K562 (cell line): ENCODE results near the gene ATP6V0E1.
"Not testable (repeated sequence)": the region's sequence is repeated elsewhere in the genome, so short reads cannot be mapped to it uniquely, and the experiment has no call there.

Experiments used
- CHD2 ChIP-seq: IDR thresholded peaks from 2 replicates; pipeline ENCODE4 v1.6.1; 2011; ENCODE audit warnings: low read depth, low read length
- FOXK1 ChIP-seq: sonication (generic); formaldehyde crosslinking; IDR thresholded peaks from 2 replicates; pipeline ENCODE4 v1.8.0; 2022; ENCODE audit warnings: missing genetic modification reagents, mild to moderate bottlenecking, borderline replicate concordance
- HNRNPL ChIP-seq: fragments of 200-400 bp; formaldehyde crosslinking; IDR thresholded peaks from 2 replicates; pipeline ENCODE4 v1.6.1; 2017; ENCODE audit warnings: low read depth, mild to moderate bottlenecking, low read length
- STAT5B ChIP-seq: fragments of 250-450 bp; sonication (Bioruptor Pico); IDR thresholded peaks from 2 replicates; pipeline ENCODE4 v1.8.0; 2021; ENCODE audit warnings: mild to moderate bottlenecking, inconsistent platforms
- TEAD4 ChIP-seq, 2 experiments: sonication (generic) in 1 of 2; formaldehyde crosslinking in 1 of 2; IDR thresholded peaks; 2 replicates each; pipeline versions ENCODE4 v1.6.1 to v1.8.0; 2012 to 2022; ENCODE audit warnings: borderline replicate concordance in 1 of 2, inconsistent platforms in 1 of 2, low read length in 1 of 2, mild to moderate bottlenecking in 1 of 2, missing genetic modification reagents in 1 of 2
- ZNF354B ChIP-seq: fragments of 250-450 bp; sonication (Bioruptor Pico); IDR thresholded peaks from 2 replicates; pipeline ENCODE4 v1.4.0; 2020
- TF ChIP-seq, protein P1 (sequence below), 3 experiments: IDR thresholded peaks in 2 of 3; conservative IDR thresholded peaks in 1 of 3; 2 replicates each; pipeline ENCODE4 v1.5.1; 2011 to 2012; ENCODE audit warnings: low read length in 3 of 3, mild to moderate bottlenecking in 3 of 3, control low read depth in 2 of 3, improper control_type of control experiment in 1 of 3, inconsistent platforms in 1 of 3, low read depth in 1 of 3, mixed read lengths in 1 of 3, moderate library complexity in 1 of 3; ENCODE audit not compliant: insufficient read depth in 2 of 3
- TF ChIP-seq, protein P2 (sequence below): fragments of 450-650 bp; conservative IDR thresholded peaks from 2 replicates; pipeline ENCODE4 v1.6.1; 2016; ENCODE audit warnings: missing genetic modification characterization, low read depth, mild to moderate bottlenecking, control low read depth, missing compliant biosample characterization
- TF ChIP-seq, protein P3 (sequence below): fragments of 250-450 bp; sonication (Bioruptor Pico); IDR thresholded peaks from 2 replicates; pipeline ENCODE4 v1.4.0; 2020; ENCODE audit warnings: mild to moderate bottlenecking, moderate library complexity
- TF ChIP-seq, protein P4 (sequence below), 2 experiments: fragments of 450-650 bp in 1 of 2; sonication (generic) in 1 of 2; formaldehyde crosslinking in 1 of 2; IDR thresholded peaks in 1 of 2; conservative IDR thresholded peaks in 1 of 2; 2 replicates each; pipeline versions ENCODE4 v1.6.1 to v1.8.1; 2016 to 2023; ENCODE audit warnings: mild to moderate bottlenecking in 2 of 2, moderate library complexity in 2 of 2, inconsistent platforms in 1 of 2, missing genetic modification reagents in 1 of 2

DNA sequence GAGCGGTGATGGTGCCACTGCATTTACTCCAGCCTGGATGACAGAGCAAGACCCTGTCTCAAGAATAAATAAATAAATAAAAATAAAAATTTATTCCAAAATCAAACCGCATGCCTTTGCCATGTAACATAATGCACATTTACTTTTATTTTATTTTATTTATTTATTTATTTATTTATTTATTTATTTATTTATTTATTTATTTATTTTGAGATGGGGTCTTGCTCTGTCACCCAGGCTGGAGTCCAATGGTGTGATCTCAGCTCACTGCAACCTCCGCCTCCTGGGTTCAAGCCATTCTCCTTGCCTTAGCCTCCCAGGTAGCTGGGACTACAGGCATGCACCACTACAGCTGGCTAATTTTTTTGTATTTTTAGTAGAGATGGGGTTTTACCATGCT, 48.5 kb downstream of the ATP6V0E1 start:
- not testable (repeated sequence) for TF ChIP-seq ZNF354B (CRISPR knock-in tag); HNRNPL; TEAD4 (IDR thresholded peaks at IDR 0.05; ENCODE audit: low read length); TEAD4 (CRISPR knock-in tag; IDR thresholded peaks at IDR 0.05; ENCODE audit: borderline replicate concordance); FOXK1 (CRISPR knock-in tag); CHD2; STAT5B (CRISPR knock-in tag)
- TF ChIP-seq, protein P1, sequence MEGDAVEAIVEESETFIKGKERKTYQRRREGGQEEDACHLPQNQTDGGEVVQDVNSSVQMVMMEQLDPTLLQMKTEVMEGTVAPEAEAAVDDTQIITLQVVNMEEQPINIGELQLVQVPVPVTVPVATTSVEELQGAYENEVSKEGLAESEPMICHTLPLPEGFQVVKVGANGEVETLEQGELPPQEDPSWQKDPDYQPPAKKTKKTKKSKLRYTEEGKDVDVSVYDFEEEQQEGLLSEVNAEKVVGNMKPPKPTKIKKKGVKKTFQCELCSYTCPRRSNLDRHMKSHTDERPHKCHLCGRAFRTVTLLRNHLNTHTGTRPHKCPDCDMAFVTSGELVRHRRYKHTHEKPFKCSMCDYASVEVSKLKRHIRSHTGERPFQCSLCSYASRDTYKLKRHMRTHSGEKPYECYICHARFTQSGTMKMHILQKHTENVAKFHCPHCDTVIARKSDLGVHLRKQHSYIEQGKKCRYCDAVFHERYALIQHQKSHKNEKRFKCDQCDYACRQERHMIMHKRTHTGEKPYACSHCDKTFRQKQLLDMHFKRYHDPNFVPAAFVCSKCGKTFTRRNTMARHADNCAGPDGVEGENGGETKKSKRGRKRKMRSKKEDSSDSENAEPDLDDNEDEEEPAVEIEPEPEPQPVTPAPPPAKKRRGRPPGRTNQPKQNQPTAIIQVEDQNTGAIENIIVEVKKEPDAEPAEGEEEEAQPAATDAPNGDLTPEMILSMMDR (IDR thresholded peaks at IDR 0.05 in 2 of 3, conservative IDR thresholded peaks at IDR 0.05 in 1 of 3; ENCODE audit: insufficient read depth in 2 of 3, low read depth in 1 of 3, low read length in 3 of 3), result not testable (repeated sequence)
- TF ChIP-seq, protein P2, sequence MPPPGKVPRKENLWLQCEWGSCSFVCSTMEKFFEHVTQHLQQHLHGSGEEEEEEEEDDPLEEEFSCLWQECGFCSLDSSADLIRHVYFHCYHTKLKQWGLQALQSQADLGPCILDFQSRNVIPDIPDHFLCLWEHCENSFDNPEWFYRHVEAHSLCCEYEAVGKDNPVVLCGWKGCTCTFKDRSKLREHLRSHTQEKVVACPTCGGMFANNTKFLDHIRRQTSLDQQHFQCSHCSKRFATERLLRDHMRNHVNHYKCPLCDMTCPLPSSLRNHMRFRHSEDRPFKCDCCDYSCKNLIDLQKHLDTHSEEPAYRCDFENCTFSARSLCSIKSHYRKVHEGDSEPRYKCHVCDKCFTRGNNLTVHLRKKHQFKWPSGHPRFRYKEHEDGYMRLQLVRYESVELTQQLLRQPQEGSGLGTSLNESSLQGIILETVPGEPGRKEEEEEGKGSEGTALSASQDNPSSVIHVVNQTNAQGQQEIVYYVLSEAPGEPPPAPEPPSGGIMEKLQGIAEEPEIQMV, result not testable (repeated sequence)
- TF ChIP-seq, protein P3, sequence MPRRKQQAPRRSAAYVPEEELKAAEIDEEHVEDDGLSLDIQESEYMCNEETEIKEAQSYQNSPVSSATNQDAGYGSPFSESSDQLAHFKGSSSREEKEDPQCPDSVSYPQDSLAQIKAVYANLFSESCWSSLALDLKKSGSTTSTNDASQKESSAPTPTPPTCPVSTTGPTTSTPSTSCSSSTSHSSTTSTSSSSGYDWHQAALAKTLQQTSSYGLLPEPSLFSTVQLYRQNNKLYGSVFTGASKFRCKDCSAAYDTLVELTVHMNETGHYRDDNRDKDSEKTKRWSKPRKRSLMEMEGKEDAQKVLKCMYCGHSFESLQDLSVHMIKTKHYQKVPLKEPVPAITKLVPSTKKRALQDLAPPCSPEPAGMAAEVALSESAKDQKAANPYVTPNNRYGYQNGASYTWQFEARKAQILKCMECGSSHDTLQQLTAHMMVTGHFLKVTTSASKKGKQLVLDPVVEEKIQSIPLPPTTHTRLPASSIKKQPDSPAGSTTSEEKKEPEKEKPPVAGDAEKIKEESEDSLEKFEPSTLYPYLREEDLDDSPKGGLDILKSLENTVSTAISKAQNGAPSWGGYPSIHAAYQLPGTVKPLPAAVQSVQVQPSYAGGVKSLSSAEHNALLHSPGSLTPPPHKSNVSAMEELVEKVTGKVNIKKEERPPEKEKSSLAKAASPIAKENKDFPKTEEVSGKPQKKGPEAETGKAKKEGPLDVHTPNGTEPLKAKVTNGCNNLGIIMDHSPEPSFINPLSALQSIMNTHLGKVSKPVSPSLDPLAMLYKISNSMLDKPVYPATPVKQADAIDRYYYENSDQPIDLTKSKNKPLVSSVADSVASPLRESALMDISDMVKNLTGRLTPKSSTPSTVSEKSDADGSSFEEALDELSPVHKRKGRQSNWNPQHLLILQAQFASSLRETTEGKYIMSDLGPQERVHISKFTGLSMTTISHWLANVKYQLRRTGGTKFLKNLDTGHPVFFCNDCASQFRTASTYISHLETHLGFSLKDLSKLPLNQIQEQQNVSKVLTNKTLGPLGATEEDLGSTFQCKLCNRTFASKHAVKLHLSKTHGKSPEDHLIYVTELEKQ (CRISPR knock-in tag), result not testable (repeated sequence)
- TF ChIP-seq, protein P4, sequence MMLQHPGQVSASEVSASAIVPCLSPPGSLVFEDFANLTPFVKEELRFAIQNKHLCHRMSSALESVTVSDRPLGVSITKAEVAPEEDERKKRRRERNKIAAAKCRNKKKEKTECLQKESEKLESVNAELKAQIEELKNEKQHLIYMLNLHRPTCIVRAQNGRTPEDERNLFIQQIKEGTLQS (IDR thresholded peaks at IDR 0.05), result not testable (repeated sequence)
- TF ChIP-seq, protein P4 (CRISPR knock-in tag; conservative IDR thresholded peaks at IDR 0.05), result not testable (repeated sequence)
